Mononuclear cell (primary cell): ENCODE measurements around the gene SUSD3. TPM values are rescaled to one million over a fixed set of nuclear protein-coding genes. Genes with fewer than 3 reads are reported as not detected.

Experiments
- H3K27me3 ChIP-seq: 2 replicates; pipeline ENCODE4 v1.6.0; 2011; ENCODE audit warnings: low read length, control low read depth; ENCODE audit not compliant: insufficient read depth
- H3K4me1 ChIP-seq: 2 replicates; pipeline ENCODE4 v1.5.1; 2011; ENCODE audit warnings: mild to moderate bottlenecking, low read length, control low read depth; ENCODE audit not compliant: insufficient read depth
- H3K4me3 ChIP-seq: 2 replicates; pipeline ENCODE4 v1.5.1; 2011; ENCODE audit warnings: mild to moderate bottlenecking, low read length, moderate library complexity
- H3K9me3 ChIP-seq: 2 replicates; pipeline ENCODE4 v1.5.1; 2011; ENCODE audit warnings: low read depth, mild to moderate bottlenecking, control low read depth, low read length
- total RNA-seq: library from RNA; depleted of rRNA; stranded (reverse); fragments of >200 nt; gene quantifications from one replicate; pipeline ENCODE4 v1.2.3, GENCODE V29; 2012

SUSD3 gene
- total RNA-seq, 1 donor = 11.0 TPM

GRCh38 chr9:93121316-93122241, 63.1 kb downstream of the SUSD3 start:
- Histone ChIP-seq H3K4me3 (no peak overlapping the region), H3K9me3 (no peaks in the 10 kb centered on the region), H3K4me1 (peaks cover 94% of the 10 kb centered on the region), H3K27me3 (no peaks in the 10 kb centered on the region)

- Histone ChIP-seq H3K4me1 (peaks cover 94% of the 10 kb centered on the region), H3K27me3 (no peaks in the 10 kb centered on the region), H3K4me3 (no peak overlapping the region), H3K9me3 (no peaks in the 10 kb centered on the region)
Measured at GRCh38 chr9:93122721-93123221, 64.3 kb downstream of the SUSD3 start.

GRCh38 chr9:93123561-93124283, 65.2 kb downstream of the SUSD3 start:
- Histone ChIP-seq H3K9me3 (no peaks in the 10 kb centered on the region), H3K4me1 (peaks cover 94% of the 10 kb centered on the region), H3K4me3 (no peak overlapping the region), H3K27me3 (no peaks in the 10 kb centered on the region)

- Histone ChIP-seq H3K4me3 (no peak overlapping the region), H3K27me3 (no peaks in the 10 kb centered on the region), H3K4me1 (peaks cover 94% of the 10 kb centered on the region), H3K9me3 (no peaks in the 10 kb centered on the region)
Measured at GRCh38 chr9:93124793-93125192, 66.3 kb downstream of the SUSD3 start.

GRCh38 chr9:93125331-93125894, 66.9 kb downstream of the SUSD3 start:
- Histone ChIP-seq H3K9me3 (no peaks in the 10 kb centered on the region), H3K27me3 (no peaks in the 10 kb centered on the region), H3K4me3 (no peak overlapping the region), H3K4me1 (peaks cover 94% of the 10 kb centered on the region)

GRCh38 chr9:93126151-93126781, 67.8 kb downstream of the SUSD3 start:
- Histone ChIP-seq H3K9me3 (no peaks in the 10 kb centered on the region), H3K27me3 (no peaks in the 10 kb centered on the region), H3K4me3 (no peak overlapping the region), H3K4me1 (peaks cover 94% of the 10 kb centered on the region)

- Histone ChIP-seq H3K4me1 (peaks cover 94% of the 10 kb centered on the region), H3K4me3 (no peak overlapping the region), H3K27me3 (no peaks in the 10 kb centered on the region), H3K9me3 (no peaks in the 10 kb centered on the region)
Measured at GRCh38 chr9:93126825-93127368, 68.4 kb downstream of the SUSD3 start.

GRCh38 chr9:93127395-93127911, 69.0 kb downstream of the SUSD3 start:
- Histone ChIP-seq H3K4me1 (peaks cover 97% of the 10 kb centered on the region), H3K4me3 (no peak overlapping the region), H3K27me3 (no peaks in the 10 kb centered on the region)

GRCh38 chr9:93128011-93128714, 69.7 kb downstream of the SUSD3 start:
- Histone ChIP-seq H3K4me1 (peaks cover 99% of the 10 kb centered on the region), H3K4me3 (no peak overlapping the region), H3K27me3 (no peaks in the 10 kb centered on the region), H3K9me3 (no peaks in the 10 kb centered on the region)

More at GRCh38 chr9:93127395-93127911, 69.0 kb downstream of the SUSD3 start:
- no peaks in the 10 kb centered on the region for H3K9me3 ChIP-seq

- Histone ChIP-seq H3K4me1 (peaks cover 99% of the 10 kb centered on the region), H3K9me3 (no peaks in the 10 kb centered on the region), H3K4me3 (no peak overlapping the region), H3K27me3 (no peaks in the 10 kb centered on the region)
Measured at GRCh38 chr9:93128715-93129224, 70.3 kb downstream of the SUSD3 start.

- H3K27me3 ChIP-seq = no peaks in the 10 kb centered on the region
- H3K4me3 ChIP-seq = no peak overlapping the region
- H3K4me1 ChIP-seq = peaks cover 94% of the 10 kb centered on the region
- no peaks in the 10 kb centered on the region for H3K9me3 ChIP-seq
Measured at GRCh38 chr9:93129286-93129685, 70.8 kb downstream of the SUSD3 start.

- Histone ChIP-seq H3K9me3 (no peaks in the 10 kb centered on the region), H3K4me1 (peaks cover 93% of the 10 kb centered on the region), H3K4me3 (no peak overlapping the region), H3K27me3 (no peaks in the 10 kb centered on the region)
Measured at GRCh38 chr9:93129691-93130500, 71.4 kb downstream of the SUSD3 start.

GRCh38 chr9:93130861-93131481, 72.5 kb downstream of the SUSD3 start:
- H3K9me3 ChIP-seq = no peaks in the 10 kb centered on the region
- H3K4me3 ChIP-seq = no peak overlapping the region
- H3K27me3 ChIP-seq = no peaks in the 10 kb centered on the region
- peaks cover 88% of the 10 kb centered on the region for H3K4me1 ChIP-seq
